ENCODE data around the gene PRDM5.

The PRDM5 gene

DNA sequence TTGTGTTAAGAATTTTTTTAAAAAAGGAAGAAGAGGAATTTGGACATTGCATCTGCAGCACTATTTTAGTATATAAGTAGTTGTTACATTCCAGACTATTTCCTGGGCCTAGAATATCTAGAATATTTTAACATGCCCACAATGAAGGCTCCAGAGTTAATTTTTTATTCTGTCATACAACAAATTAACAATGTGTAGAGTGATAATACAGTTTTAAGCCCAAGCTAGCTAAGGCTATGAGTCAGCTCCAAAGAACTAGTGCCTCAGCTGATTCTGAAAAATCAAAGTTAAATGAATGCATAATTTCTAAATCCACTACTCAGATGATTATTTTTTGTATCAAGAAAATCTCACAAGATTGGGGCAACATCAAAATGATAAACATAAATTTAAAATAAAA is 231.4 kb downstream of the PRDM5 start:
- no peak for ATAC-seq (replicated peaks)
- H3K9me3 Mint-ChIP-seq, result no peaks in the 10 kb centered on the region
- no peak overlapping the region for H3K27ac Mint-ChIP-seq
- H3K4me3 Mint-ChIP-seq, result no peak overlapping the region
- H3K36me3 Mint-ChIP-seq, result no peaks in the 10 kb centered on the region
- no peaks in the 10 kb centered on the region for H3K27me3 Mint-ChIP-seq
- H3K4me1 Mint-ChIP-seq, result no peaks in the 10 kb centered on the region
- DNase-seq, result no peak

DNA sequence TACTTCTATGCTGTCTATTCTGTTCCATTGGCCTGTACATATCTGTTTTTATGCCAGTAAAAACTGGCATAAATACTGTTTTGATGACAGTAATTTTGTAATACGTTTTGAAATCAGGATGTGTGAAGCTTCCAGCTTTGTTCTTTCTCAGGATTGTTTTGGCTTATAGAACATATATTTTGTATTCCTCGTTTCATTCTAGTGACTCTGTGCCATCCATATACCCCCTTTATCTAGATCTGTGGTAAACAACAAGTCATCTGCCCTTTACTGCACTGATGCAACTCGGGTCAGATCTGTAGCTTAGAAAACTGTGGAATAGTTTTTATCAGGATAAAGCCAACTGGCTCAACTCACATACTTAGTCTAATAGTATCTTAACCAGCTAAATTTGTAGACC is 233.7 kb downstream of the PRDM5 start:
- H3K27ac Mint-ChIP-seq, result no peak overlapping the region
- ATAC-seq (replicated peaks) (no peak), DNase-seq (no peak)
- no peak overlapping the region for H3K4me3 Mint-ChIP-seq
- H3K9me3 Mint-ChIP-seq, result peaks cover 0 to 1% of the 10 kb centered on the region in 2 donors
- H3K27me3 Mint-ChIP-seq, result no peaks in the 10 kb centered on the region
- H3K4me1 Mint-ChIP-seq, result no peaks in the 10 kb centered on the region
- H3K36me3 Mint-ChIP-seq, result no peaks in the 10 kb centered on the region

DNA sequence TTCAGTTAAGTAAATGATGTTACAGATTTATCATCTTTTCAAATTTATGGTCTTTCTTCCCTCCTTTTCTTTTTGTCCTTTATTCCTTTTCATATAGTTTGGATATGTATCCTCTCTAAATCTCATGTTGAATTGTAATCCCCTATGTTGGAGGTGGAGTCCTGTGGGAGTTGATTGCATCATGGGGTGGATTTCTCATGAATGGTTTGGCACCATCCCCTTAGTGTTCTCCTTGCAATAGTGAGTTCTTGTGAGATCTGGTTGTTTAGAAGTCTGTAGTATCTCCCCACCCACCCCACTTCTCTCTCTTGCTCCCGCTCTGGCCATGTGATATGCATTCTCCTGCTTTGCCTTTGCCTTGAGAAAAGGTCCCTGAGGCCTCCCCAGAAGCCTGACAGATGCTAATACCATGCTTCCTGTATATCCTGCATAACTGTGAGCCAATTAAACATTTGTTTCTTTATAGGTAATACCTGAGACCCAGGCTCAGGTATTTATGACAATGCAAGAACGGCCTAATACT is 236.7 kb downstream of the PRDM5 start:
- DNase-seq, result no peak
- Mint-ChIP-seq H3K27me3 (no peaks in the 10 kb centered on the region), H3K27ac (no peak overlapping the region), H3K4me3 (no peak overlapping the region), H3K36me3 (no peaks in the 10 kb centered on the region), H3K9me3 (peaks cover 0 to 1% of the 10 kb centered on the region in 2 donors), H3K4me1 (no peaks in the 10 kb centered on the region)
- no peak for ATAC-seq (replicated peaks)

DNA sequence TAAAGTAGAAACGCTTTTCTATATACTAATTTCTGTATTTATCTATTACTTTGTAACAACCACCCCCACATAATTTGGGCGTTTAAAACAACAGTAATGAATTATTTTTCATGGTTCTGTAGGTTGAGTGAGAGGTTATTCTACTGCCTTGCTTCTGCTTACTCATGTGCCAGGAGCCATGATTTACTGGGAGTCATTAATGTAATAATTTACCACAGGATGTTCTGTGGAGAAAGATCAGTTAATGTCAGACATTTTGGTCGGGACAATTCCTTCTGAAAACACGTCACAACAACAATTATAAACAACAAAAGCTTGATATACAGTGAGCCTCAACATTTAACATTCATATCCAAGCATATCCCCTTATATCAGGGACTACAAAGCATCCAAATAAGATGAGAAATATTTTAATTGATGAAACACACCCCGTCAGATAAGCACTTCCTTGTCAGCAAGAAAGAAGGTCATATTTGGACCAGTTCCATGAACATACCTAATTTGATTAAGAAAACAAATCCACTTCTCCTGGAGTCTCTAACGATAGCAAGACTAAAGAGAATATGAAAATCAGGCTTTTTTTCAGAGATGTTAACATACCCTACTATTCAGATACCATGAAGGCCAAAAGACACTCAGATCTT is 238.5 kb downstream of the PRDM5 start:
- no peak overlapping the region for H3K27ac Mint-ChIP-seq
- peaks cover 0 to 1% of the 10 kb centered on the region in 2 donors for H3K9me3 Mint-ChIP-seq
- no peak overlapping the region for H3K4me3 Mint-ChIP-seq
- no peak for DNase-seq
- H3K36me3 Mint-ChIP-seq, result no peaks in the 10 kb centered on the region
- ATAC-seq (replicated peaks), result no peak
- no peaks in the 10 kb centered on the region for H3K4me1 Mint-ChIP-seq
- no peaks in the 10 kb centered on the region for H3K27me3 Mint-ChIP-seq

DNA sequence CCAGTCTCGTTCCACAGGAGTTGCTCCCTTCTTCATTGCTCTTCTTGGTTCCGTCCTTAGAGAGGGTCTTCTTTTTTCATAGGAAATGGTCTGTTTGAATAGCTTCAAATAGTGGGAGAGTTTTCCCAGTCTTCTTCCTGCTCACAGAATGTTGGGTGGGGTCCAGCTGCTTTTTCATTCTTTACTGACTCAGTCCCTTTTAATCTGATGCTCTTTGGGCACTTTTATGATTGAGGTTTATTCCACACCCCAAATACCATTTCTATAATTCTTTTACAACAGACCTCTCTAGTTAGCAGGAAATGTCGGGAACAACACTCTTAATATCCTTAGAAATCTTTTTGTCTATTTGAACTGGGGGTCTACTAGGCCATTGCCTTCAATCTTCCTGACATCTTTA is 239.5 kb downstream of the PRDM5 start:
- DNase-seq (no peak), ATAC-seq (replicated peaks) (no peak)
- H3K4me1 Mint-ChIP-seq, result no peaks in the 10 kb centered on the region
- H3K27ac Mint-ChIP-seq, result no peak overlapping the region
- H3K4me3 Mint-ChIP-seq, result no peak overlapping the region
- no peaks in the 10 kb centered on the region for H3K36me3 Mint-ChIP-seq
- peaks cover 0 to 1% of the 10 kb centered on the region in 2 donors for H3K9me3 Mint-ChIP-seq
- H3K27me3 Mint-ChIP-seq, result no peaks in the 10 kb centered on the region

DNA sequence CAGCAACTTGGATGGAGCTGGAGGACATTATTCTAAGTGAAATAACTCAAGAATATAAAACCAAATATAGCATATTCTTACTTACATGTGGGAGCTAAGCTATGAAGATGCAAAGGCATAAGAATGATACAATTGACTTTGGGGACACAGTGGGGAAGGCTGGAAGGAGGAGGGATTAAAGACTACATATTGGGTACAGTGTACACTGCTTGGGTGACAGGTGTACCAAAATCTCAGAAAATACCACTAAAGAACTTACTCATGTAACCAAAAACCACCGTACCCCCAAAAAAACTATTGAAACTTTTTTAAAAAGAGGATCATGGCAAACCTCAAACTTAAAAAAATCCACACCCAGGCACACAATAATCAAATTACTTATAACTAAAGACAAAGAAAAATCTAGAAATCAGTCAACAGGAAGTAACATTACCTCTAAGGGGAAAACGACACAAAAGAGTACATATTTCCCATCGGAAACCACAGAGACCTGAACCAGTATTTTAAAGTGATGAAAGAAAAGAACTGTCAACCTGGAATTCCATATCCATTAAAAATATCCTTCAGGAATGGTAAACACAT is 241.8 kb downstream of the PRDM5 start:
- H3K27me3 Mint-ChIP-seq, result no peaks in the 10 kb centered on the region
- no peaks in the 10 kb centered on the region for H3K36me3 Mint-ChIP-seq
- H3K9me3 Mint-ChIP-seq, result peaks cover 4 to 6% of the 10 kb centered on the region in 2 donors
- no peak for ATAC-seq (replicated peaks)
- no peaks in the 10 kb centered on the region for H3K4me1 Mint-ChIP-seq
- no peak overlapping the region for H3K4me3 Mint-ChIP-seq
- no peak for DNase-seq
- H3K27ac Mint-ChIP-seq, result no peak overlapping the region

DNA sequence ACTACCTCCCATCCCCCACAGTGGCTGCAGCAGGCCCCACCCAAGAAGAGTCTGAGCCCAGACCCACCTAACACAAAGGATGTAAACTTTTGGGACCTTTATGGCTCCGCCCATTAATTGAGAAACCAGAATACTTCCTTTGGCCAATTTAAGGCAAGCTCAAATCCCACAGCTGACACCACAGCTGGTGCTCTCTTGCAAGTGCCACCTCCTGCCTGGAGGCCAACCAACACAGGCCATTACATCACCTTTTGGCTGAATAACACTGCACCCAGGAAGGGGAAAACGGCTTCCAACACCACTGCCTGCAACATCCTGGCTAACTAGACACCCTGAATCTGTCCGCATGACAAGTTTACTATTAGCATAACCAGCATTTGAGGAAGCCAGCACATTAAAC is 248.8 kb downstream of the PRDM5 start:
- Mint-ChIP-seq H3K27ac (no peak overlapping the region), H3K27me3 (no peaks in the 10 kb centered on the region), H3K9me3 (peaks cover 4 to 7% of the 10 kb centered on the region in 2 donors), H3K4me1 (no peaks in the 10 kb centered on the region), H3K4me3 (no peak overlapping the region), H3K36me3 (no peaks in the 10 kb centered on the region)
- no peak for ATAC-seq (replicated peaks)
- no peak for DNase-seq

DNA sequence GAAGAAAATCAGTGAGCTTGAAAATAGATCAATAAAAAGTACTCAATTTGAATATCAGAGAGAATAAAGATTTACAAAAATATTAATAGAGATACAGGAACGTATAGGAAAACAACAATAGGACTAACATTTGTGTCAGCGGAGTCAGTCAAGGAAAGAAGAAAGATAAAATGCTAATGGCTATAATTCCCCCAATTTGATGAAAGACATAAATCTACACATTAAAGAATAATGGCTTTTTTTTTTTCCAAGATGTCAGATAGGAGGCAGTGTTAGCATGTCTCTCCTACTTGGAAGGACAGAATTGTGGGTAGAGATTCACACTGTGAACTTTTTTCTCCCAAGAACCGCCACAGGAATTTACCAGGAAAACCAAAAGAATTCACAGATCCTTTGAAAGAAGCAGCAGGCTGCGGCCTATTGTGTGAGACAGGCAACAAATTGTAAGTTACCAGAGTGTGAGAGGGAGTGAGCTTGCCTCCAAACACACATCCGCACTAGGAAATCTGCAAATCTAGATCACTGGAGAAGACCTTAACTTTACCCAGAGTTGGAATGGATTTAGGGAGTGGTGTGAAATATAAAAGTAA is 249.9 kb downstream of the PRDM5 start:
- no peaks in the 10 kb centered on the region for H3K4me1 Mint-ChIP-seq
- H3K4me3 Mint-ChIP-seq, result no peak overlapping the region
- ATAC-seq (replicated peaks), result no peak
- H3K27ac Mint-ChIP-seq, result no peak overlapping the region
- DNase-seq, result no peak
- peaks cover 4 to 7% of the 10 kb centered on the region in 2 donors for H3K9me3 Mint-ChIP-seq
- no peaks in the 10 kb centered on the region for H3K36me3 Mint-ChIP-seq
- H3K27me3 Mint-ChIP-seq, result no peaks in the 10 kb centered on the region

DNA sequence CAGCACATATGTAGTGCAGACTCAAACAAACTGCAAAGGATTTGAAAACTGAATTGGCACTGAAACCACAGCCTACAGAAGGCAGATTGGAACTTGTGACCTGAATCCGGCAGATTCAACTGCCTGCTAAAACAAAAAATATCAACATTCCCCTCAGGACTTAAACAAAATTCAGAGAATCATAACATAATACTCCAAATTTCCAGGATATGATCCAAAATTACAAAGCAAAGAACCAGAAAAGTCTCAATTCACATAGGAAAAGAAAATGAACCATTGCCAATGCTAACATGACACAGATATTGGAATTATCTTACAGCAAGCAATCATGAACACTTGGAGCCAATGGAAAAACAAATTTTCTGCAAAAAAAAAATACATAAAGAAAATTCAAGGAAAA is 250.4 kb downstream of the PRDM5 start:
- H3K4me3 Mint-ChIP-seq, result no peak overlapping the region
- ATAC-seq (replicated peaks) (no peak), DNase-seq (no peak)
- H3K4me1 Mint-ChIP-seq, result no peaks in the 10 kb centered on the region
- peaks cover under 1 to 4% of the 10 kb centered on the region in 2 donors for H3K9me3 Mint-ChIP-seq
- H3K36me3 Mint-ChIP-seq, result no peaks in the 10 kb centered on the region
- no peaks in the 10 kb centered on the region for H3K27me3 Mint-ChIP-seq
- no peak overlapping the region for H3K27ac Mint-ChIP-seq

DNA sequence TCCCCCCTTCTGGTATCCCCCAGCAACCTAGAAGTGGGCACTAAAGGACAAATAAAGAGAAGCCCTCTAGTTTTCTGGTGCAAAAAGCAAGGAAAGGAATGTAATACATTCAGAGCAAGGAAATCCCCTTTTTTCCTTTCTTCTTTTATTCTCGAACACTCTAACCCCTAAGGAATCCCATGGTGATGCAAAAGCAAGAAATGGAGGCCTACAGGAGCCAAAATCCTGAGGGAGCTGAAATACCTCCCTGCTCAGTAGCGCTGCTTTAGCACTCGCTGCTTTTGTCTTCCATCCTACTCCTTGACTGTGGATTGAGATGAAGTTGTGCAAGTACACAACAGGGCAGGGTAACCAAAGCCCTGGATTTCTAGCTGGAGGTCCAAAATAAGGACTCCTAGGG is 251.0 kb downstream of the PRDM5 start:
- Mint-ChIP-seq H3K4me1 (no peaks in the 10 kb centered on the region), H3K36me3 (no peaks in the 10 kb centered on the region), H3K27me3 (no peaks in the 10 kb centered on the region), H3K27ac (no peak overlapping the region), H3K9me3 (peaks cover 0 to 4% of the 10 kb centered on the region in 2 donors), H3K4me3 (no peak overlapping the region)
- ATAC-seq (replicated peaks) (no peak), DNase-seq (no peak)

DNA sequence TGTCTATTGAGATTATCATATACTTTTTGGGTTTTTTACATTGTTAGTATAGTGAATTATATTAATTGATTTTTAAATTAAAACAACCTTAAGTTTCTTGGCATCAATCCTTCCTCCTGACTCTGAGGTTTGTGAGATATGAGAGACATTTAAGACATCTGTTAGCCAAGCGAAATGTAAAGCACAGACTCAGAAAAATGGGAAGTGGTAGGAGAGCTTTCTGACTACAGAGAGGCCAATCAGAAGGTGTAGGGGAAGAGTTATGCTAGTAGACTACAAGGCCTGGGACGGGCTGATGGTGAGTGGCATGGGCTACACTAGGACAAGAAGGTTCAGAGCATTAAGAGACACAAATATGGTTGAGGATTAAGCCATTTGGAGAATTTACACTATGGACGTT is 255.4 kb downstream of the PRDM5 start:
- Mint-ChIP-seq H3K36me3 (no peaks in the 10 kb centered on the region), H3K4me3 (no peak overlapping the region), H3K9me3 (peaks cover 0 to 2% of the 10 kb centered on the region in 2 donors), H3K27me3 (no peaks in the 10 kb centered on the region), H3K4me1 (no peaks in the 10 kb centered on the region), H3K27ac (no peak overlapping the region)
- ATAC-seq (replicated peaks), result no peak
- DNase-seq, result no peak

DNA sequence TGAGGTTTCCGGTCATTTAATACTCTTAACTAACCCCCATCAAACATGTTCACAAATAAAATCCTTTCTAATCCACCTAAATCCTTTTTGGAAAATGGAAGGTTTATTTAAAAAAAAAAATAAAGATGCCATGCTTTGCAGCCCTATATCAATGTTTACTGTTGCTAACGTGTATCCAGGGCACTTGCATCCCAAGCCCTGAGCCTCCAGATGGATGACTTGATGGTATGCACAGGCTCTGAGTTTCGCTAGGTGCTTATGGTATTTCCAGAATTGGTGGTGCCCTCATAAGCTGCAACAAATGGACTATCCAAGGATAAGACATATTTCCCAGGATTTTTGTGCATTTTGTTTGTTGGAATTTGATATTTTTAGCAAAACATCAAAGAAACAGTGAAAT is 257.7 kb downstream of the PRDM5 start:
- Mint-ChIP-seq H3K27ac (no peak overlapping the region), H3K27me3 (no peaks in the 10 kb centered on the region), H3K9me3 (no peaks in the 10 kb centered on the region), H3K36me3 (no peaks in the 10 kb centered on the region), H3K4me3 (no peak overlapping the region), H3K4me1 (no peaks in the 10 kb centered on the region)
- ATAC-seq (replicated peaks) (no peak), DNase-seq (no peak)

DNA sequence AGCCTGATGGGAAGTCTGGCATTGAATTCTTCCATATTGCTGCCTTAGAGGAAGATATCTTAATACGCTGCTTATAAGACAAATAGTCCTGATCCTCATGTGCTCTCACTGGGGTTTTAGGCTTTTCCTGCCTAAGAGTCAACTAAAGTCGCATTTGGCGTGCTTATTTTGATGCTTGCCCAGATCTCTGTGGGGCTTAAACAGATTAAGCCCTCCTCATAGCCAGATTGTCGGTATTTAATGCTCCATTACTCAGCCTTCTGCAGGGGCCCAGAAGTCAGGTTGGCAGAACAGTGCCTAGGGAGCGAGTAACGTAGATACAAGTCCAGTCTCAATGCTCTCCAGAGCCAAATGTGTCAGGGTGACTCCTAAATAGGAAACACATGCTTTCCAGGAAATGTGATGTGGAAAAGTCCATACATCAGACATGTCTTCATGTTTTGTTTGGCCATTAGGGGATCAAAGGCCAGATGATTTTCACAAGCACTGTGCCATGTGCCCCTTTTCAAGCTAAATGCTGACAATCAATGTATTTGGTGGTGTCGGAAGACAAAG is 262.8 kb downstream of the PRDM5 start:
- H3K27ac Mint-ChIP-seq, result no peak overlapping the region
- peaks cover 0 to 2% of the 10 kb centered on the region in 2 donors for H3K9me3 Mint-ChIP-seq
- no peak for ATAC-seq (replicated peaks)
- H3K4me1 Mint-ChIP-seq, result no peaks in the 10 kb centered on the region
- H3K4me3 Mint-ChIP-seq, result no peak overlapping the region
- H3K27me3 Mint-ChIP-seq, result no peaks in the 10 kb centered on the region
- no peaks in the 10 kb centered on the region for H3K36me3 Mint-ChIP-seq
- no peak for DNase-seq

DNA sequence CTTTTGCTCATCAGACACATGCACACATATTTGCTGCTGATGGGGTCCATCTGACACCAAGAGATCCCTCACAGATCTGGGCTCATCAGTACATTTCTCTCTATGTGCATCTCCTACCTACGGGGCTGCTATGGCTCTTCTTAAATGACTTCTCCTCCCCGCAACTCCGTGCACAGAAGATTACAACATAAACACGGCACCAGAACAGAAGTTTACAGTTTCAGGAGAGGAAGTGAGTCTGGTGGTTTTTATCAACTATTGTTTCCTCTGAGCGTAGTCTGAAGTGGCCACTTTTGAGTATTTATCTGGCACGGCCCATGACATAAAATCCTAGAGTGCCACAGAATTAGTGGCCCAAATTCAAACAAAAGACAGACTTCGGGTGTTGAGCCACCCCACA is 263.8 kb downstream of the PRDM5 start:
- ATAC-seq (replicated peaks), result no peak
- H3K27ac Mint-ChIP-seq, result no peak overlapping the region
- H3K9me3 Mint-ChIP-seq, result peaks cover 0 to 2% of the 10 kb centered on the region in 2 donors
- no peak for DNase-seq
- H3K36me3 Mint-ChIP-seq, result no peaks in the 10 kb centered on the region
- H3K4me1 Mint-ChIP-seq, result no peaks in the 10 kb centered on the region
- no peaks in the 10 kb centered on the region for H3K27me3 Mint-ChIP-seq
- H3K4me3 Mint-ChIP-seq, result no peak overlapping the region

Measured in stimulated activated naive B cell treated with anti-CD40 and anti-IgM and Interleukin-4, amounts not matched to agents 10 μg/mL and 1 μg/mL and 100 μg/mL, for 72 hours (primary cell).